Choroid plexus epithelial cell (primary cell): Measurements from ENCODE around the gene GCH1.
"Not testable (repeated sequence)": the region's sequence is repeated elsewhere in the genome, so short reads cannot be mapped to it uniquely, and the experiment has no call there.

Source experiments
- DNase-seq: peaks from one replicate; pipeline ENCODE4 v3.0.0-alpha.2; 2010; ENCODE audit warnings: low read depth
- H3K4me3 ChIP-seq: 2 replicates; pipeline ENCODE4 v1.5.1; 2011; ENCODE audit warnings: low read depth, mild to moderate bottlenecking, control low read depth, low read length, moderate library complexity
- TF ChIP-seq, protein P1 (sequence below): conservative IDR thresholded peaks from 2 replicates; pipeline ENCODE4 v1.5.1; 2011; ENCODE audit warnings: low read depth, mild to moderate bottlenecking, control low read depth, inconsistent platforms, low read length, moderate library complexity

The GCH1 gene

DNA sequence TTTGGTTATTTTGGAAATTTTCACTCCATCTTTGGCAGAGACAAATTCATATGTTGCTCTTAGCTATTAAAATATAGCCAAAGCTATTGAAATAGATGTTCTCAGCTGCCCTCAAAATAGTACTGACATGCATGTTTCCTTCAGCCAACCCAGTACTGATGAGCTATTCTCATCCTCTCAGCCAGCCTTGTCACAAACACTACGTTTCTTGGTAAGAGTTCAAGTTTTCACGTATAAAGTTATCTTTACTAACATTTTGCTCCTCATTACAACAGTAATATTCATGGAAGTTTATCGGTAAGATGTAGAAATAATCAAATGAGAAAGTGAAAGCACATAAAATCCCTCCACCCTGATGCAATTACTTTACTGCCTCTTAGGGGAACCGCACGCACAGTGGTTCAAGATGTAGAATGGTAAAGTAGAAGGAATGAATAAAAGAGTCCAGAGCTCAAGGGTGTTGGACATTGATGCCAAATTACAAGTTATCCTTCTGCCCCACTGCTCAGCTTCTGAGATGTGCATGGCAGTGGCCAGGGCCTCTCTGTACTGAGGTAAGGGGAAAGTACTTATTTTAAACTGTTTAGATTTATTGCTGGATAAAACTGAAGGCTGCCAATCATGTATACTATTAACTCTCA lies 20.7 kb downstream of the GCH1 start:
- peak; percentile 73 for DNase-seq
- H3K4me3 ChIP-seq, result peak overlapping the region; percentile 65

DNA sequence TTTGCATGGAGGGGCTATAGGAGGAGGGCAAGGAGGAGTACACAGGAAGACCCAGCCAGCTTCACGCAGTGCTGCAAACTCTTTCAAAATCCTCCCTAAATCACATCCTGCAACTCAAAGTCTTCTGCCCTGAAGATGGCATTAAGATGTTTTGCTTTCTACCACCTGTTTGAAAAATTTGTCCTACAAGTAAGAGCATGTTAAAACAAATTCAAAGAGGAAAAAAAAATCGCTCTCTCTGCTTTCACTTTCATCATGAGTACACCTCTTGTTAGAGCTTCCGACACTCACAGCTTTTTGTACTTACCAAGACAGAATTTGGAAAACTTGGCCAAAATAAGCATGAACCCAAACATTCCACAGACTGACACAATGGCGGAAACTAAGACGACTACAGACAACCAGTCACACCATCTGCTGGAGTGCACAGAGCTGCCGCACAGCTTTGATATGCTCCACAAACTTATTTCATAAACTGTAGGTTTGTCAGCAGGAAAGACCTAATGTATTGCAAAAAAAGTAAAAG lies 21.3 kb downstream of the GCH1 start:
- TF ChIP-seq, protein P1, sequence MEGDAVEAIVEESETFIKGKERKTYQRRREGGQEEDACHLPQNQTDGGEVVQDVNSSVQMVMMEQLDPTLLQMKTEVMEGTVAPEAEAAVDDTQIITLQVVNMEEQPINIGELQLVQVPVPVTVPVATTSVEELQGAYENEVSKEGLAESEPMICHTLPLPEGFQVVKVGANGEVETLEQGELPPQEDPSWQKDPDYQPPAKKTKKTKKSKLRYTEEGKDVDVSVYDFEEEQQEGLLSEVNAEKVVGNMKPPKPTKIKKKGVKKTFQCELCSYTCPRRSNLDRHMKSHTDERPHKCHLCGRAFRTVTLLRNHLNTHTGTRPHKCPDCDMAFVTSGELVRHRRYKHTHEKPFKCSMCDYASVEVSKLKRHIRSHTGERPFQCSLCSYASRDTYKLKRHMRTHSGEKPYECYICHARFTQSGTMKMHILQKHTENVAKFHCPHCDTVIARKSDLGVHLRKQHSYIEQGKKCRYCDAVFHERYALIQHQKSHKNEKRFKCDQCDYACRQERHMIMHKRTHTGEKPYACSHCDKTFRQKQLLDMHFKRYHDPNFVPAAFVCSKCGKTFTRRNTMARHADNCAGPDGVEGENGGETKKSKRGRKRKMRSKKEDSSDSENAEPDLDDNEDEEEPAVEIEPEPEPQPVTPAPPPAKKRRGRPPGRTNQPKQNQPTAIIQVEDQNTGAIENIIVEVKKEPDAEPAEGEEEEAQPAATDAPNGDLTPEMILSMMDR, result peak; percentile 30
- peak overlapping the region; percentile 65 for H3K4me3 ChIP-seq
- DNase-seq, result peak; percentile 87

More for the DNA sequence above, 20.7 kb downstream of the GCH1 start:
- TF ChIP-seq, protein P1, result no peak

DNA sequence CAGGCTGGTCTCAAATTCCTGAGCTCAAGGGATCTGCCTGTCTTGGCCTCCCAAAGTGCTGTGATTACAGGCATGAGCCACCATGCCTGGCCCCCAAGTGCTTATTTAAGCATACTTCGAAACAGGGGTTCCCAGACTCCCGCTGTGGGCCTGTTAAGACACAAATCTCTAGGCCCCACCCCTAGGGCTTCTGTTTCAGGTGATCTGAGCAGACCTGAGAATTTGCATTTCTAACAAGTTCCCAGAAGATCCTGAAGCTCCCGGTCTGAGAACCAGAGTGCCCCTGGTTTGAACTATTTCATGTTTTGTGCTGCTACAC lies 25.0 kb downstream of the GCH1 start:
- TF ChIP-seq, protein P1, result no peak
- DNase-seq, result no peak
- no peak overlapping the region for H3K4me3 ChIP-seq

DNA sequence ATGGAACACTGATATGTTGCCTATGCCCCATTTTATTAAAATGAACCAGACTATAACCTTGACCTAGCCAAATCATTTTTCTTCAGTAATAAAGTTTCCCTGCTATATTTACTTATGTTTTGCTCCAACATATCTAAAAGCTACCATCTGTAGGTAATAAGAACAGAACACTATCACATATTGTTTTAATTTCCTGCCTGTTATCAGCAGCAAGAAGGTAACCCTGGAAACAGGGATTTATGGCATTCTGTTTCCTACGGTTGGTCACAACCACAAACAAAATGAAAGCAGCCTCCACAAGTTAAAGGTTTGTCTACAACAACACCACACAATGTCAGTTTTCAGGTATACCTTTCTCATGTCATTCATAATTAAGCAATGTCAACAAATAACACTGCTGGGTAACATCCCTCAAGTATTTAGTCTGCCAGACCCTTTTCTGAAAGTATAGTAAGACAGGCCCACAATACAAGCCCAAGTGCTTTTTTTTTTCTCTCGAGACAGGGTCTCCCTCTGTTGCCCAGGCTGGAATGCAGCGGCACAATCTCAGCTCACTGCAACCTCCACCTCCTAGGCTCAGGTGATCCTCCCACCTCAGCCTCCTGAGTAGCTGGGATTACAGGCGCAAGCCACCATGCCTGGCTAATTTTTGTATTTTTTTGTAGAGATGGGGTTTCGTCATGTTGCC lies 25.5 kb downstream of the GCH1 start:
- TF ChIP-seq, protein P1, result no peak
- H3K4me3 ChIP-seq, result no peak overlapping the region
- DNase-seq, result peak; percentile 26

DNA sequence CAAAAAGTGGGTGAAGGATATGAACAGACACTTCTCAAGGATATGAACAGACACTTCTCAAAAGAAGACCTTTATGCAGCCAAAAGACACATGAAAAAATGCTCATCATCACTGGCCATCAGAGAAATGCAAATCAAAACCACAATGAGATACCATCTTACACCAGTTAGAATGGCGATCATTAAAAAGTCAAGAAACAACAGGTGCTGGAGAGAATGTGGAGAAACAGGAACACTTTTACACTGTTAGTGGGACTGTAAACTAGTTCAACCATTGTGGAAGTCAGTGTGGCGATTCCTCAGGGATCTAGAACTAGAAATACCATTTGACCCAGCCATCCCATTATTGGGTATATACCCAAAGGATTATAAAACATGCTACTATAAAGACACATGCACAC lies 27.0 kb downstream of the GCH1 start:
- not testable (repeated sequence) for H3K4me3 ChIP-seq, DNase-seq

DNA sequence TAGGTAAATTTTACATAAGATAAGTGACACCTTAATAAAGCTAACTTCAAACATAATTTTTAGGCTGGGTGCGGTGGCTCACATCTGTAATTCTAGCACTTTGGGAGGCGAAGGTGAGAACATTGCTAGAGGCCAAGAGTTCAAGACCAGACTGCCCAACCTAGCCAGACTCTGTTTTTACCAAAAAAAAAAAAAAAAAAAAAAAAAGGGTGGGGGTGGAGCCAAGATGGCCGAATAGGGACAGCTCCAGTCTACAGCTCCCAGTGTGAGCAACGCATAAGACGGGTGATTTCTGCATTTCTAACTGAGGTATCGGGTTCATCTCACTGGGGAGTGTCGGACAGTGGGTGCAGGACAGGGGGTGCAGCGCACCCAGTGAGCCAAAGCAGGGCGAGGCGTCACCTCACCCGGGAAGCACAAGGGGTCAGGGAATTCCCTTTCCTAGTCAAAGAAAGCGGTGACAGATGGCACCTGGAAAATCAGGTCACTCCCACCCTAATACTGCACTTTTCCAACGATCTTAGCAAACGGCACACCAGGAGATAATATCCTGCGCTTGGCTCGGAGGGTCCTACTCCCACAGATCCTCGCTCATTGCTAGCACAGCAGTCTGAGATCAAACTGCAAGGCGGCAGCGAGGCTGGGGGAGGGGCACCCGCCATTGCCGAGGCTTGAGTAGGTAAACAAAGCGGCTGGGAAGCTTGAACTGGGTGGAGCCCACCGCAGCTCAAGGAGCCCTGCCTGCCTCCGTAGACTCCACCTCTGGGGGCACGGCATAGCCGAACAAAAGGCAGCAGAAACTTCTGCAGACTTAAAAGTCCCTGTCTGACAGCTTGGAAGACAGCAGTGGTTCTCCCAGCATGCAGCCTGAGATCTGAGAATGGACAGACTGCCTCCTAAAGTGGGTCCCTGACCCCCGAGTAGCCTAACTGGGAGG lies 32.2 kb downstream of the GCH1 start:
- H3K4me3 ChIP-seq, result peak overlapping the region; percentile 60
- DNase-seq, result peak; percentile 59

DNA sequence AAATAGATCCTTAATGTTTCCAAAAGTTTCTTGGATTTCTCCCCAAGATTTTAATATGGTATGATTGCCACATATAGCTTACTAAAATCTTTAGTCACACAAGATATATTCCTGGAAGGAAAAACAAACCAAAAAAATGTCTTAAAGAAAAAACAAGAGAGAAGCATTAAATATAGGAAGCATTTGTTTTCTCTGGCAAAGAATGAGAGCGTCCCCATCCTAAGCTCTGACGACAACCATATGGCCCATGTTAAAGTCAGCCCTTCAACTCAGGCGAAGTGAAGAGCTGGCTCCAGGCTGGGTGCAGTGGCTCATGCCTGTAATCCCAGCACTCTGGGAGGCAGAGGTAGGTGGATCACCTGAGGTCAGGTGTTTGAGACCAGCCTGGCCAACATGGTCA lies 35.6 kb downstream of the GCH1 start:
- TF ChIP-seq, protein P1, result no peak
- DNase-seq, result peak; percentile 24
- H3K4me3 ChIP-seq, result no peak overlapping the region
